ENCODE data around the gene AKAP1. TPM values are rescaled to one million over a fixed set of nuclear protein-coding genes. Genes with fewer than 3 reads are reported as not detected.

Gene AKAP1
- total and polyA plus RNA-seq, 2 donors (not counting 1 experiment from before 2014, with no cell fraction given): 20.1 to 26.6 TPM

GRCh38 chr17:57044976-57045867, 39.8 kb upstream of the AKAP1 start:
- peaks cover 0 to 8% (median 1%) of the 10 kb centered on the region in 3 donors for H3K9me3 ChIP-seq (ENCODE audit: control extremely low read depth in 1 of 3, control insufficient read depth in 2 of 3, insufficient read depth in 1 of 3, low read length in 2 of 3)
- CTCF ChIA-PET: interaction anchor here (0.7 to 1.1 kb wide), 4 partner anchors 9 to 41 kb away, joined by 3 to 4 read pairs (median 4); no protein-coding TSS in a partner anchor
- ATAC-seq (ENCODE audit: low read depth) (no peak), DNase-seq (peak; percentile 17)
- H3K4me1 ChIP-seq (ENCODE audit: control insufficient read depth in 2 of 2, insufficient read depth in 2 of 2, low read length in 2 of 2): peaks cover 24 to 26% of the 10 kb centered on the region in 2 donors
- H3K27ac ChIP-seq (ENCODE audit: low read length in 2 of 2): no peak overlapping the region
- intact Hi-C loops (cut with micrococcal nuclease): no loop called here
- no peak for TF ChIP-seq CTCF (IDR thresholded peaks at IDR 0.05)
- no peak for TF ChIP-seq EZH2 (IDR thresholded peaks at IDR 0.05; ENCODE audit: borderline replicate concordance, insufficient read depth, low read depth, low read length, poor library complexity, severe bottlenecking)
- Mint-ChIP-seq H3K27me3 (peaks cover 35% of the 10 kb centered on the region), H3K4me3 (peak overlapping the region; percentile 85), H3K27ac (no peak overlapping the region), H3K9me3 (ENCODE audit: insufficient read depth) (no peaks in the 10 kb centered on the region), H3K4me1 (peaks cover 18% of the 10 kb centered on the region)
- no peaks in the 10 kb centered on the region for H3K36me3 ChIP-seq (replicated peaks in 1 of 2; ENCODE audit: control extremely low read depth in 1 of 2, control insufficient read depth in 1 of 2, extremely low read depth in 1 of 2, insufficient read depth in 2 of 2, low read length in 1 of 2)
- peak overlapping the region; percentile 67 for H3K9ac ChIP-seq (ENCODE audit: low read length)
- H3K79me2 ChIP-seq (ENCODE audit: control insufficient read depth, insufficient read depth, low read length): no peaks in the 10 kb centered on the region
- no peaks in the 10 kb centered on the region for H4K20me1 ChIP-seq (ENCODE audit: control insufficient read depth, insufficient read depth, low read length, poor library complexity, severe bottlenecking)
- peak overlapping the region in 4 of 5 experiments; percentile 46 to 69 (median 52) for H3K4me3 ChIP-seq (ENCODE audit: control extremely low read depth in 1 of 5, extremely low read depth in 1 of 5, insufficient read depth in 1 of 5, low read depth in 2 of 5, low read length in 4 of 5)
- H3K27me3 ChIP-seq (replicated peaks in 1 of 4; ENCODE audit: control extremely low read depth in 1 of 4, control insufficient read depth in 3 of 4, insufficient read depth in 4 of 4, low read length in 3 of 4): peaks cover 0 to 32% (median 20%) of the 10 kb centered on the region in 4 experiments
- POLR2A ChIA-PET: interaction anchor here (0.7 kb wide), 1 partner anchor 39 kb away, joined by 3 read pairs; no protein-coding TSS in a partner anchor
- 28% methylated on average over 44 of the region's 49 CpGs for WGBS (ENCODE audit: insufficient coverage)
- H2AFZ ChIP-seq (ENCODE audit: insufficient read depth, low read depth, low read length, poor library complexity, severe bottlenecking): peak overlapping the region; percentile 85
- H3K4me2 ChIP-seq (replicated peaks; ENCODE audit: low read depth, low read length, poor library complexity, severe bottlenecking): peak overlapping the region; percentile 94

Measured in B cell (primary cell).